ENCODE measurements around the gene CYP11A1.
A peak's percentile ranks its signal among the peaks of the same experiment; 100 is the strongest.

The CYP11A1 gene

GRCh38 chr15:74382004-74382816, 14.8 kb upstream of the CYP11A1 start:
- peak overlapping the region; percentile 4 for H3K9ac ChIP-seq (ENCODE audit: low read depth, low read length, poor library complexity, severe bottlenecking)
- no peak overlapping the region for H2AFZ ChIP-seq (ENCODE audit: low read length)

GRCh38 chr15:74381481-74381880, 14.0 kb upstream of the CYP11A1 start:
- Histone ChIP-seq H3K9me2 (replicated peaks; ENCODE audit: low read depth, low read length) (no peaks in the 10 kb centered on the region), H3K36me3 (ENCODE audit: insufficient read depth, low read length) (no peaks in the 10 kb centered on the region), H3K79me2 (ENCODE audit: insufficient read depth, low read length) (no peaks in the 10 kb centered on the region), H4K20me1 (ENCODE audit: insufficient read depth, low read length, poor library complexity, severe bottlenecking) (no peaks in the 10 kb centered on the region), H3K27me3 (ENCODE audit: insufficient read depth, low read length, poor library complexity, severe bottlenecking) (no peaks in the 10 kb centered on the region), H3K9ac (ENCODE audit: low read depth, low read length, poor library complexity, severe bottlenecking) (no peak overlapping the region), H3F3A (ENCODE audit: low read depth) (no peaks in the 10 kb centered on the region), H3K4me1 (ENCODE audit: insufficient read depth, low read length, poor library complexity, severe bottlenecking) (peaks cover 40% of the 10 kb centered on the region), H2AFZ (ENCODE audit: low read length) (no peak overlapping the region), H3K9me3 (ENCODE audit: insufficient read depth, low read depth, low read length) (no peaks in the 10 kb centered on the region), H3K4me3 (ENCODE audit: low read length, poor library complexity, severe bottlenecking) (no peak overlapping the region), H3K4me2 (ENCODE audit: low read depth, low read length, poor library complexity, severe bottlenecking) (no peak overlapping the region)
- TF ChIP-seq CTCF (conservative IDR thresholded peaks at IDR 0.05; ENCODE audit: low read length) (no peak), EZH2phosphoT487 (IDR thresholded peaks at IDR 0.05; ENCODE audit: borderline replicate concordance) (no peak)

More at GRCh38 chr15:74382004-74382816, 14.8 kb upstream of the CYP11A1 start:
- H3K4me3 ChIP-seq (ENCODE audit: low read length, poor library complexity, severe bottlenecking): no peak overlapping the region
- H3K9me3 ChIP-seq (ENCODE audit: insufficient read depth, low read depth, low read length): no peaks in the 10 kb centered on the region
- H3K27me3 ChIP-seq (ENCODE audit: insufficient read depth, low read length, poor library complexity, severe bottlenecking): no peaks in the 10 kb centered on the region
- H3K4me1 ChIP-seq (ENCODE audit: insufficient read depth, low read length, poor library complexity, severe bottlenecking): peaks cover 42% of the 10 kb centered on the region
- H3F3A ChIP-seq (ENCODE audit: low read depth): no peaks in the 10 kb centered on the region
- H3K36me3 ChIP-seq (ENCODE audit: insufficient read depth, low read length): no peaks in the 10 kb centered on the region
- no peaks in the 10 kb centered on the region for H3K79me2 ChIP-seq (ENCODE audit: insufficient read depth, low read length)
- no peaks in the 10 kb centered on the region for H3K9me2 ChIP-seq (replicated peaks; ENCODE audit: low read depth, low read length)
- no peaks in the 10 kb centered on the region for H4K20me1 ChIP-seq (ENCODE audit: insufficient read depth, low read length, poor library complexity, severe bottlenecking)
- peak overlapping the region; percentile 39 for H3K4me2 ChIP-seq (ENCODE audit: low read depth, low read length, poor library complexity, severe bottlenecking)
- peak; percentile 98 for TF ChIP-seq CTCF (conservative IDR thresholded peaks at IDR 0.05; ENCODE audit: low read length)
- TF ChIP-seq EZH2phosphoT487 (IDR thresholded peaks at IDR 0.05; ENCODE audit: borderline replicate concordance): no peak

GRCh38 chr15:74381190-74381453, 13.7 kb upstream of the CYP11A1 start:
- Histone ChIP-seq H3K9me3 (ENCODE audit: insufficient read depth, low read depth, low read length) (no peaks in the 10 kb centered on the region), H3K27me3 (ENCODE audit: insufficient read depth, low read length, poor library complexity, severe bottlenecking) (no peaks in the 10 kb centered on the region), H3K36me3 (ENCODE audit: insufficient read depth, low read length) (no peaks in the 10 kb centered on the region), H2AFZ (ENCODE audit: low read length) (no peak overlapping the region), H3K4me3 (ENCODE audit: low read length, poor library complexity, severe bottlenecking) (no peak overlapping the region), H3K79me2 (ENCODE audit: insufficient read depth, low read length) (no peaks in the 10 kb centered on the region), H3K9ac (ENCODE audit: low read depth, low read length, poor library complexity, severe bottlenecking) (no peak overlapping the region), H3K9me2 (replicated peaks; ENCODE audit: low read depth, low read length) (no peaks in the 10 kb centered on the region), H3K4me1 (ENCODE audit: insufficient read depth, low read length, poor library complexity, severe bottlenecking) (peaks cover 36% of the 10 kb centered on the region), H3K4me2 (ENCODE audit: low read depth, low read length, poor library complexity, severe bottlenecking) (no peak overlapping the region), H4K20me1 (ENCODE audit: insufficient read depth, low read length, poor library complexity, severe bottlenecking) (no peaks in the 10 kb centered on the region), H3F3A (ENCODE audit: low read depth) (no peaks in the 10 kb centered on the region)
- TF ChIP-seq EZH2phosphoT487 (IDR thresholded peaks at IDR 0.05; ENCODE audit: borderline replicate concordance) (no peak), CTCF (conservative IDR thresholded peaks at IDR 0.05; ENCODE audit: low read length) (no peak)
